HG02798 (cell line): ENCODE data around the gene ARFGAP2.
"Not testable (repeated sequence)": the region's sequence is repeated elsewhere in the genome, so short reads cannot be mapped to it uniquely, and the experiment has no call there.

Experiments
- ATAC-seq: cut with Tn5 transposase; IDR thresholded peaks from one replicate; pipeline ENCODE4 v1.9.1; 2021; ENCODE audit warnings: mild to moderate bottlenecking; ENCODE audit not compliant: unreplicated experiment, poor library complexity

The ARFGAP2 gene

DNA sequence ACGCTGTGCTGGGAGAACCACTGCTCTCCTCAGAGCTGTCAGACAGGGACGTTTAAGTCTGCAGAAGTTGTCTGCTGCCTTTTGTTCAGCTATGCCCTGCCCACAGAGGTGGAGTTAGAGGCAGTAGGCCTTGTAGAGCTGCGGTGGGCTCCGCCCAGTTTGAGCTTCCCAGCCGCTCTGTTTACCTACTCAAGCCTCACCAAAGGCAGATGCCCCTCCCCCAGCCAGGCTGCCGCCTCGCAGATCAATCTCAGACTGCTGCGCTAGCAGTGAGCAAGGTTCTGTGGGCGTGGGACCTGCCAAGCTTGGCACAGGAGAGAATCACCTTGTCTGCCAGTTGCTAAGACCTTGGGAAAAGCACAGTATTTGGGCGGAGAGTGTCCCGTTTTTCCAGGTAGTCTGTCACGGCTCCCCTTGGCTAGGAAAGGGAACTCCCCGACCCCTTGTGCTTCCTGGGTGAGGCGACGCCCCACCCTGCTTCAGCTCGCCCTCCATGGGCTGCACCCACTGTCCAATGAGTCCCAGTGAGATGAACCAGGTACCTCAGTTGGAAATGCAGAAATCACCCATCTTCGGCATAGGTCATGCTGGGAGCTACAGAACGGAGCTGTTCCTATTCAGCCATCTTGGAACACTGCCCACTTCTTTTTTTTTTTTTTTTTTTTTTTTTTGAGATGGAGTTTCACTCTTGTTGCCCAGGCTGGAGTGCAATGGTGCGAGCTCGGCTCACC, 57.6 kb downstream of the ARFGAP2 start:
- not testable (repeated sequence) for ATAC-seq
